LNCAP (cell line): ENCODE results near the gene KCNN3.

ENCODE experiments used
- TF ChIP-seq, protein P1 (sequence below): fragments of 450-650 bp; IDR thresholded peaks from 2 replicates; pipeline ENCODE4 v1.5.1; 2017; ENCODE audit warnings: mild to moderate bottlenecking

KCNN3 gene

GRCh38 chr1:154816937-154817336 is 53.1 kb downstream of the KCNN3 start:
- TF ChIP-seq, protein P1, sequence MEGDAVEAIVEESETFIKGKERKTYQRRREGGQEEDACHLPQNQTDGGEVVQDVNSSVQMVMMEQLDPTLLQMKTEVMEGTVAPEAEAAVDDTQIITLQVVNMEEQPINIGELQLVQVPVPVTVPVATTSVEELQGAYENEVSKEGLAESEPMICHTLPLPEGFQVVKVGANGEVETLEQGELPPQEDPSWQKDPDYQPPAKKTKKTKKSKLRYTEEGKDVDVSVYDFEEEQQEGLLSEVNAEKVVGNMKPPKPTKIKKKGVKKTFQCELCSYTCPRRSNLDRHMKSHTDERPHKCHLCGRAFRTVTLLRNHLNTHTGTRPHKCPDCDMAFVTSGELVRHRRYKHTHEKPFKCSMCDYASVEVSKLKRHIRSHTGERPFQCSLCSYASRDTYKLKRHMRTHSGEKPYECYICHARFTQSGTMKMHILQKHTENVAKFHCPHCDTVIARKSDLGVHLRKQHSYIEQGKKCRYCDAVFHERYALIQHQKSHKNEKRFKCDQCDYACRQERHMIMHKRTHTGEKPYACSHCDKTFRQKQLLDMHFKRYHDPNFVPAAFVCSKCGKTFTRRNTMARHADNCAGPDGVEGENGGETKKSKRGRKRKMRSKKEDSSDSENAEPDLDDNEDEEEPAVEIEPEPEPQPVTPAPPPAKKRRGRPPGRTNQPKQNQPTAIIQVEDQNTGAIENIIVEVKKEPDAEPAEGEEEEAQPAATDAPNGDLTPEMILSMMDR: no peak

- TF ChIP-seq, protein P1: no peak
Observed at GRCh38 chr1:154816369-154816768, 53.7 kb downstream of the KCNN3 start.

DNA sequence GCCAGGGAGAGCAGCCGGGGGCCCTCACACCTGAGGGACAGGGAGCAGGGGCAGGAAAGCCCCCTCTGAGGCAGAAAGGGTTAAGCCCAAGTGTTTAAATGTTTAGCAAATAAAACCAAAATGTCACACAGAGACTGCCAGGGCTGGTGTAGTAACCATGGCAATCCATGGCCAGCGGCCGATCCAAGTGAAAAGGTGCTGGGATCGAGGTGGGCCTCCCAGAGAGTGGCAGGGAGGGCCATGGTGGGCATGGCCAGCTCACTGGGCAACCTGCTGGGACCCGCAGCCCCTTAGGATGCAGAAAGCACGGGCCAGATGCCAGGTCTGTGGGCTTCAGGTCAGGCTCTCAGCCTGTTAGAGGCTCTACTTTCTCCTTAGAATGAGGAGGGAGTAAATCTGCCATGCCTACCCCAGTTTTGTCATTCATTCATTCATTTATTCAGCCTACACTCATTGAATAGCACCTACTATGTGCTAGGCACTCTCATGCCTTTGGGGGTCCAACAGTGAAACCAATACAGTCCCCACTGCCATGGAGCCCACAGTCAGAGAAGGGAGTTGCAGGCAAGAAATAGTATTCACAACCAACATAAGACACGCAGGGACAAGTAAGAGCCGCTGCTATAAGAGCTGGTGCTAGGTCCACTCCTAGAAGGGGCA is 56.1 kb downstream of the KCNN3 start:
- TF ChIP-seq, protein P1: no peak

- TF ChIP-seq, protein P1: no peak
Observed at GRCh38 chr1:154813300-154813816, 56.7 kb downstream of the KCNN3 start.

GRCh38 chr1:154812877-154813276 is 57.2 kb downstream of the KCNN3 start:
- TF ChIP-seq, protein P1: no peak

- TF ChIP-seq, protein P1: no peak
Observed at GRCh38 chr1:154810571-154810970, 59.5 kb downstream of the KCNN3 start.

DNA sequence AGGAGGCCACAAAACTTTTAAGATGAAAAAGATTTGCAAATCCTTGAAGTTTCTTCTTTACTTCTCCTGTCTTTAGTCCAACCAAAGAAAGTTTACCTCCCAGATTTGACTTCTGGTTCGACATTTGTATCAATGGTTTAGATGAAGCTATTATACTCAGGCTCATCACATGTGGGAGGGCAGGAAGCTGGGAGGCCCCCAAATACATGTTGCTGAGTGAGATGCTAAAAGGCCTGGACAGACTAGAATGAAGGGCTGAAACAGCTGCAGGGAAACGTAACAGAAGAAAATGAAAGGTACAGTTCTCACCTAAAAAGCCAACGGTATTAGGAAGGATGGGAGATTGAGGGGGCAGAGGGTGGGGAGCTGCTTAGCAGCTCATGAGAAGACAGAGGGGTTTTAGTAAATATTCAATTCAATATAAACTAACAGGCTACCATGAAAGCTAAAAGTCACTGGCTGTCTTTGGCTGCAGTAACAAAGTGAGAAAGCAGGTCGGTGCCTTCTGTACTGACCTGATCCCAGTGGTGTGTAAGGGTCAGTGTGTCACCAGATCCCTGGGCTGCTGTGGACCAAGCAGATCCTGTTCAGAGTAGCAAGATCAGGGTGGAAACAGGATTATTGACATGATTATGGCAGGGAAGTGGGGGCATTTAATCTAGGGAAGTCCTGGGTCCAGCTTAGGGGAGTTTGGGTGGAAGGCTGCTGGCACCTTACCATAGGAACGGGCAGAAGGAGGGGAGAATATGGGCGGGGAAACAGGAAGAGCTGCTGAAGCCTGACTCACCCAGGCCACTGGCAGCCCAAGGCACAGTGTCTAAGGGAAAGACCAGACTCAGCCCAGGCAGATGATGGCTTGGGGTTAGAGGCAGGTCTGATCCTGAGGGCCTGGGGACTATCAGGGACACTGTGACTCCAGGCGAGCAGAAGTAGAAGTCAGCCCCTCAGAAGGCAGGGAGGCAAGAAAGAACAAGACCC is 60.4 kb downstream of the KCNN3 start:
- TF ChIP-seq, protein P1: no peak
